ENCODE data around the gene ROBO1.

The ROBO1 gene

DNA sequence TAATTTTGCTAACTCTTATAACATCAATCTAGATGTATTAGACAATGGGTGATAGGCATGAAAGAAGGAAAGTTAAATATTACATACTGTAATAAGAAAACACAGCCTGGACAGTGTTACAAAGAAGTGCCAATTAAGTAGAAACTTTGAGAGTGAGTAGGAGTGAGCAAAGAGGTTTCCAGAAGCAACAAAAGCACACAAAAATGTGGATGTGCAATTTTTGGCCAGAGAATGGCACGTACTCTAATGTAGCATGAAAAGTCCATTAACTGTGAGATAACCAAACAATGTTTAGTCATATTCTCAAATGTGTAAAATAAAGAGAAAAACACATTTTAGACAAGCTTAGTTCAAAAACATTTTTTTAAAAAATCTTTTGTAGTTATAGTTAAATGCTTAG is 567.3 kb downstream of the ROBO1 start:
- H3K4me3 ChIP-seq (ENCODE audit: control insufficient read depth, low read depth, low read length) = no peak overlapping the region
- no peak for DNase-seq (ENCODE audit: low read depth)
- TF ChIP-seq, protein P1, sequence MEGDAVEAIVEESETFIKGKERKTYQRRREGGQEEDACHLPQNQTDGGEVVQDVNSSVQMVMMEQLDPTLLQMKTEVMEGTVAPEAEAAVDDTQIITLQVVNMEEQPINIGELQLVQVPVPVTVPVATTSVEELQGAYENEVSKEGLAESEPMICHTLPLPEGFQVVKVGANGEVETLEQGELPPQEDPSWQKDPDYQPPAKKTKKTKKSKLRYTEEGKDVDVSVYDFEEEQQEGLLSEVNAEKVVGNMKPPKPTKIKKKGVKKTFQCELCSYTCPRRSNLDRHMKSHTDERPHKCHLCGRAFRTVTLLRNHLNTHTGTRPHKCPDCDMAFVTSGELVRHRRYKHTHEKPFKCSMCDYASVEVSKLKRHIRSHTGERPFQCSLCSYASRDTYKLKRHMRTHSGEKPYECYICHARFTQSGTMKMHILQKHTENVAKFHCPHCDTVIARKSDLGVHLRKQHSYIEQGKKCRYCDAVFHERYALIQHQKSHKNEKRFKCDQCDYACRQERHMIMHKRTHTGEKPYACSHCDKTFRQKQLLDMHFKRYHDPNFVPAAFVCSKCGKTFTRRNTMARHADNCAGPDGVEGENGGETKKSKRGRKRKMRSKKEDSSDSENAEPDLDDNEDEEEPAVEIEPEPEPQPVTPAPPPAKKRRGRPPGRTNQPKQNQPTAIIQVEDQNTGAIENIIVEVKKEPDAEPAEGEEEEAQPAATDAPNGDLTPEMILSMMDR (IDR thresholded peaks at IDR 0.05; ENCODE audit: control insufficient read depth, insufficient read depth, low read depth, low read length, missing control alignments) = no peak

DNA sequence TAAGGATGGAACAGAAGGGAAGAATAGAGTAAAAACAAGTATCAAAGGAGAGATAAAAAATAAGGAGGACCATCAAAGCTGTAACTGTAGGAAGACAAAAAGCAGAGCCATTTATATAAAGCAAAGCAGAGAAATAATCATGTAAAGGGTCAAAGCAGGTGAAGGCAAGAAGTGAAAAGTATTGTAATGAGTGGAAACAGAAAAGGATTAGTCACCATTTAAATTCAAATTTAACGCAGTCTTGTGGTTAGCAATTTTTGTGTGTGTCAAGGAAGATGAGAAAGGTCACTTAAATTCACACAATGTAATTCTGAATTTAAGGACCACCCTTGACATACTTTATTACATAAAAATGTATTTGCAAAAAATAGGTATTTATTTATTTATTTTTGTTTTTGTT is 567.8 kb downstream of the ROBO1 start:
- TF ChIP-seq, protein P1 (IDR thresholded peaks at IDR 0.05; ENCODE audit: control insufficient read depth, insufficient read depth, low read depth, low read length, missing control alignments) = no peak
- H3K4me3 ChIP-seq (ENCODE audit: control insufficient read depth, low read depth, low read length) = no peak overlapping the region
- no peak for DNase-seq (ENCODE audit: low read depth)

DNA sequence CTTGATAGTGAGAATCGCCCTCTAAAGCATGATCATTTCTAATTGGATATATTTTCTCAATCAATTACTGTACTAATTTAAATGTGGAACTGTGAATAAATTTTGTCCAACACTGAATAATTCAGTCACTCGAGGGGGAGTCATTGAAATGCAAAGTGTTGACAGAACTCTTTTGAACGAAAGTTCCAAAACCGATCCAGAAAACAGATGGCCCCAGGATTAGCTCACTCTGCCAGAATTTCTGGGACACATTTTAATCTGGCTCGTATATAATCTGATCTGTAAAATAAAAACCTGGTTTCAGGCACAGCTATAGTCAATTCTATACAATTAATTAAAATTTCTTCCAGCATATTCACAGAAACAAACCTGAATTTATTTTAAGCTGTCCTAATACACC is 580.4 kb downstream of the ROBO1 start:
- DNase-seq (ENCODE audit: low read depth) = no peak
- TF ChIP-seq, protein P1 (IDR thresholded peaks at IDR 0.05; ENCODE audit: control insufficient read depth, insufficient read depth, low read depth, low read length, missing control alignments) = no peak

DNA sequence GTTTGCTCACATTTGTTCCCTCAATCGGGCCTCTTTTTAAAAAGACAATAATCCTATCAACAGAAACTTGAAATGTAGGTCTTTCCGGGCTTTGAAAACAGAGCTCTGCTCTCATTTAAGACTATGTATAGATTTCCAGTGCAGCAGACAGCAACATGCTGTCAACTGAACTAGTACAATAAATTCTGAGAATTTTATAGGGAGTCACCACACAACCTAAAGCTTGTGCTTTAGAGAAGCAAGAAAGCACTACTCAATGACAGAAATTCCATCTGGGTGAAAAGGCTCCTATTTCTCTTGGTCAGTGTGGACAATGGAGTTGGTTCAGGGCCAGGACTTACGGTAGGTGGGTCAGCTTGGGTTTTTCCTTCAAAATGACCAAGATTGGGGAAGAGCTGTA is 583.5 kb downstream of the ROBO1 start:
- no peak overlapping the region for H3K4me3 ChIP-seq (ENCODE audit: control insufficient read depth, low read depth, low read length)
- TF ChIP-seq, protein P1 (IDR thresholded peaks at IDR 0.05; ENCODE audit: control insufficient read depth, insufficient read depth, low read depth, low read length, missing control alignments) = no peak
- DNase-seq (ENCODE audit: low read depth) = no peak

More for the DNA sequence above, 580.4 kb downstream of the ROBO1 start:
- no peak overlapping the region for H3K4me3 ChIP-seq (ENCODE audit: control insufficient read depth, low read depth, low read length)

DNA sequence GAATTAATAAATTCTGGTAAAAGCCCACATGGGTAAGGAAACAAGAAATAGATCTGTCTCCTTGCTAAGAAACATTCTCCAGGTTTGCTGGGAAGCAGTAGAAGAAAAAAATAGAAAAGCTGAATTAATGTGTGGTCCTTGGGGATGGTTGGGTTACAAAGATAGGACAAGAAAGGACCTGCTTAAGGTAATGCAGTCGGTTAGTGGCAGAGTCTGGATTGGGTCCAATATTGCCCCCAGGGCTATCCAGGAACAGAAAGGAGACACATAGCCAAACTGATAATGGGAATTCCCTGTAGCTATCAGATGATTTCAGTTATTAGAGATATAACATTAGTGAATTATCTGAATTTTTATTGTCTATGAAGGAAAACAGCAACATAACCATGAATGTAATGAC is 584.3 kb downstream of the ROBO1 start:
- no peak overlapping the region for H3K4me3 ChIP-seq (ENCODE audit: control insufficient read depth, low read depth, low read length)
- TF ChIP-seq, protein P1 (IDR thresholded peaks at IDR 0.05; ENCODE audit: control insufficient read depth, insufficient read depth, low read depth, low read length, missing control alignments) = no peak
- DNase-seq (ENCODE audit: low read depth) = no peak

DNA sequence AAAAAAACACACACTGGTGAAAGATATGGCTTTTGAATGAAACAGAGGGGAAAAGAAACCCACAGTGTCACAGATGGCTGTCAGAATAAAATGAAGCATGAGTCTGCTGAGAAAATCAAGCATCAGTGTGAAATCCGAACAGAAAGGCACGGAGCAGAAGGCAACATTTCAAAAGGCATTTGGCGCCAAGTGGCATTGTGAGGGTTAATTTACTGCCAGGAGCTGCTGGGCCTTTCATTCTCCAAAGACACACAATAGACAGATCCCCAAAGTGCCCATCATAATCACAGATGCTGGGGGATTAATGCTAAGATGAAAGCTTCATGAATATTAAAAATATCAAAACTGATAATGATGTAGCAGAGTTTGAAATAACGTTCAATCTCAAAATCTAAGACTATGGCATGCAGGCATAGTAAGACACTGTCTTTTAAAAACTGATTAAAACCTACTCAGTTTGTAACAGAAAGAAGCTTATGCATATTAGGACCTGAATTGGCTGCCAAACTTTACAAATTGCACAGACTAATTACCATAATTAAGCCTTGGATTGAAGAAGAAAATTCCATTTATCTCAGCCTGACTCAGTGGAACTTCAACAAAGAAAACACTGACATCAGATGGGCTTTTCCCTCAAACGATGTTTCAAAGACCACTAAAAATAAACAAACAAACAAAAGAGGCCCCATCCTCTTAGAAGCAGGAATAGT is 589.2 kb downstream of the ROBO1 start:
- no peak overlapping the region for H3K4me3 ChIP-seq (ENCODE audit: control insufficient read depth, low read depth, low read length)
- DNase-seq (ENCODE audit: low read depth) = no peak
- TF ChIP-seq, protein P1 (IDR thresholded peaks at IDR 0.05; ENCODE audit: control insufficient read depth, insufficient read depth, low read depth, low read length, missing control alignments) = no peak
